Measurements from ENCODE around the gene AGFG1.

DNA sequence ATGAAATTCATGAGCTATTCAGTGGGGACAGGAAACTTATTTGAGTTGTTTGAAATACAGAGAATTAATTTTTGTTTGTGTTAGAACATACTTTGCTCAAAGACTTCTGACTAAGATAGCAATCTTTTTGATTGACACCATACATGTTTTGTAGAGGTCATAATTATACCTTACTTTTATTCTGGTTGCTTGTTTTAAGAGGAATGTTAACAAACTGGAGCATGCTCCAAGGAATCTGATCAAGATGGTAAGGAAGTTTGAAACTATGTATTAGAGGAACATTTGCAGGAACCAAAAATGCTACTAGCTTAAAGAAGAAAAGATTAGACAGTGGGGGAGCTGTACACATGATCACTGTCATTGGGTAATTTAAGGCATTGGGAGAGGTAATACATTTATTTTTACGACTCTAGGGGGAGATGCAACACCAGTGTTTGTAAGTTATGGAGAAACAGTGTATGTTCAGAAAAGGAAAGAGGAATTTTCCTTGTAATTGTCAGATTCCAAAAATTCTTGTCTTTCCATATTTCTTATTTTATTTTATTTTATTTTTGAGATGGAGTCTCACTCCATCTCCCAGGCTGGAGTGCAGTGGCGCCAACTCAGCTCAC lies 8.0 kb downstream of the AGFG1 start:
- TF ChIP-seq TAF1 (IDR thresholded peaks at IDR 0.05; ENCODE audit: borderline replicate concordance, insufficient read depth, low read length) (no peak), POLR2AphosphoS5 (IDR thresholded peaks at IDR 0.05; ENCODE audit: low read depth, low read length) (no peak), SIN3A (IDR thresholded peaks at IDR 0.05; ENCODE audit: borderline replicate concordance, insufficient read depth, low read length) (no peak), FOXP2 (optimal IDR thresholded peaks at IDR 0.05; ENCODE audit: borderline replicate concordance, extremely low read depth, extremely low read length, insufficient read depth) (no peak)
- TF ChIP-seq, protein P1, sequence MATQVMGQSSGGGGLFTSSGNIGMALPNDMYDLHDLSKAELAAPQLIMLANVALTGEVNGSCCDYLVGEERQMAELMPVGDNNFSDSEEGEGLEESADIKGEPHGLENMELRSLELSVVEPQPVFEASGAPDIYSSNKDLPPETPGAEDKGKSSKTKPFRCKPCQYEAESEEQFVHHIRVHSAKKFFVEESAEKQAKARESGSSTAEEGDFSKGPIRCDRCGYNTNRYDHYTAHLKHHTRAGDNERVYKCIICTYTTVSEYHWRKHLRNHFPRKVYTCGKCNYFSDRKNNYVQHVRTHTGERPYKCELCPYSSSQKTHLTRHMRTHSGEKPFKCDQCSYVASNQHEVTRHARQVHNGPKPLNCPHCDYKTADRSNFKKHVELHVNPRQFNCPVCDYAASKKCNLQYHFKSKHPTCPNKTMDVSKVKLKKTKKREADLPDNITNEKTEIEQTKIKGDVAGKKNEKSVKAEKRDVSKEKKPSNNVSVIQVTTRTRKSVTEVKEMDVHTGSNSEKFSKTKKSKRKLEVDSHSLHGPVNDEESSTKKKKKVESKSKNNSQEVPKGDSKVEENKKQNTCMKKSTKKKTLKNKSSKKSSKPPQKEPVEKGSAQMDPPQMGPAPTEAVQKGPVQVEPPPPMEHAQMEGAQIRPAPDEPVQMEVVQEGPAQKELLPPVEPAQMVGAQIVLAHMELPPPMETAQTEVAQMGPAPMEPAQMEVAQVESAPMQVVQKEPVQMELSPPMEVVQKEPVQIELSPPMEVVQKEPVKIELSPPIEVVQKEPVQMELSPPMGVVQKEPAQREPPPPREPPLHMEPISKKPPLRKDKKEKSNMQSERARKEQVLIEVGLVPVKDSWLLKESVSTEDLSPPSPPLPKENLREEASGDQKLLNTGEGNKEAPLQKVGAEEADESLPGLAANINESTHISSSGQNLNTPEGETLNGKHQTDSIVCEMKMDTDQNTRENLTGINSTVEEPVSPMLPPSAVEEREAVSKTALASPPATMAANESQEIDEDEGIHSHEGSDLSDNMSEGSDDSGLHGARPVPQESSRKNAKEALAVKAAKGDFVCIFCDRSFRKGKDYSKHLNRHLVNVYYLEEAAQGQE (IDR thresholded peaks at IDR 0.05; ENCODE audit: insufficient read depth in 1 of 2, low read depth in 2 of 2, low read length in 2 of 2), result no peak
